K562 (cell line): ENCODE measurements around the gene MKNK2. TPM values are rescaled to one million over a fixed set of nuclear protein-coding genes. Genes with fewer than 3 reads are reported as not detected.

Experiments used
- CREM ChIP-seq: IDR thresholded peaks from 2 replicates; pipeline ENCODE4 v1.6.1; 2014; ENCODE audit warnings: antibody characterized with exemption, low read depth
- EHMT2 ChIP-seq: fragments of 450-650 bp; IDR thresholded peaks from 2 replicates; pipeline ENCODE4 v1.6.1; 2018; ENCODE audit warnings: antibody characterized with exemption
- HNRNPK ChIP-seq: fragments of 200-400 bp; formaldehyde crosslinking; IDR thresholded peaks from one replicate; pipeline ENCODE4 v1.6.1; 2018; ENCODE audit warnings: mild to moderate bottlenecking, low read depth, low read length; ENCODE audit not compliant: poor library complexity, severe bottlenecking
- MYBL2 ChIP-seq, 2 experiments: fragments of 450-650 bp in 1 of 2; sonication (generic) in 1 of 2; formaldehyde crosslinking in 1 of 2; IDR thresholded peaks; 2 replicates each; pipeline versions ENCODE4 v1.6.1 to v1.8.1; 2017 to 2022; ENCODE audit warnings: borderline replicate concordance in 1 of 2, inconsistent platforms in 1 of 2, low read depth in 1 of 2, mild to moderate bottlenecking in 1 of 2, missing genetic modification reagents in 1 of 2, moderate library complexity in 1 of 2
- NR2C2 ChIP-seq, 2 experiments: fragments of 200-800 bp in 1 of 2; sonication (Bioruptor generic) in 1 of 2; sonication (generic) in 1 of 2; formaldehyde crosslinking in 1 of 2; IDR thresholded peaks; 2 replicates each; pipeline versions ENCODE4 v1.6.1 to v1.8.0; 2016 to 2022; ENCODE audit warnings: mild to moderate bottlenecking in 1 of 2, missing compliant biosample characterization in 1 of 2, missing genetic modification characterization in 1 of 2, missing genetic modification reagents in 1 of 2
- RBM17 ChIP-seq: fragments of 200-400 bp; formaldehyde crosslinking; IDR thresholded peaks from 2 replicates; pipeline ENCODE4 v1.6.1; 2017; ENCODE audit warnings: low read depth, mild to moderate bottlenecking, low read length, borderline replicate concordance
- SRSF1 ChIP-seq: fragments of 200-400 bp; formaldehyde crosslinking; IDR thresholded peaks from 2 replicates; pipeline ENCODE4 v1.6.1; 2017; ENCODE audit warnings: mild to moderate bottlenecking, low read depth, low read length, moderate library complexity
- STAT5A ChIP-seq: IDR thresholded peaks from 2 replicates; pipeline ENCODE4 v1.6.1; 2012; ENCODE audit warnings: low read length, inconsistent platforms, borderline replicate concordance
- ZKSCAN8 ChIP-seq: fragments of 200-800 bp; sonication (Bioruptor generic); IDR thresholded peaks from 2 replicates; pipeline ENCODE4 v1.6.1; 2016; ENCODE audit warnings: missing genetic modification characterization, missing compliant biosample characterization
- ZNF124 ChIP-seq: sonication (generic); formaldehyde crosslinking; IDR thresholded peaks from 2 replicates; pipeline ENCODE4 v1.8.1; 2022; ENCODE audit warnings: missing genetic modification reagents
- ZNF311 ChIP-seq: fragments of 250-450 bp; sonication (Bioruptor Pico); IDR thresholded peaks from 2 replicates; pipeline ENCODE4 v1.4.0; 2020; ENCODE audit warnings: mild to moderate bottlenecking, moderate library complexity
- polyA plus RNA-seq, 8 experiments: library from polyadenylated mRNA; depleted of rRNA in 4 of 8; stranded (reverse) in 5 of 8; unstranded in 3 of 8; fragments of >200 nt; fragmentation: Nextera tagmentation in 2 of 8; fragmentation: Illumina TruSeq in 1 of 8; extraction: Ambion mirVana in 2 of 8; extraction: Trizol in 1 of 8; gene quantifications; 2 replicates each; pipeline versions ENCODE4 v1.2.1 to v1.2.3, GENCODE V29; 2011 to 2014; ENCODE audit warnings: inconsistent platforms in 1 of 8, missing spikeins in 1 of 8
- total RNA-seq, 7 experiments: library from RNA; depleted of rRNA in 6 of 7; stranded (reverse); fragments of >200 nt in 6 of 7; fragmentation: Illumina TruSeq in 2 of 7; extraction: Trizol in 2 of 7; gene quantifications; 2 replicates each; pipeline versions ENCODE4 v1.2.1 to v1.2.3, GENCODE V29; 2011 to 2021; ENCODE audit warnings: low replicate concordance in 1 of 7
- TF ChIP-seq, protein P1 (sequence below): fragments of 450-650 bp; IDR thresholded peaks from 2 replicates; pipeline ENCODE4 v1.6.1; 2017; ENCODE audit warnings: mild to moderate bottlenecking, moderate library complexity
- TF ChIP-seq, protein P2 (sequence below), 2 experiments: fragments of 450-650 bp in 1 of 2; IDR thresholded peaks; 2 replicates each; pipeline ENCODE4 v1.6.1; 2011 to 2017; ENCODE audit warnings: low read depth in 2 of 2, antibody characterized with exemption in 1 of 2, borderline replicate concordance in 1 of 2, low read length in 1 of 2, mild to moderate bottlenecking in 1 of 2, mixed read lengths in 1 of 2; ENCODE audit not compliant: control insufficient read depth in 1 of 2
- TF ChIP-seq, protein P3 (sequence below): sonication (generic); IDR thresholded peaks from 2 replicates; pipeline ENCODE4 v1.6.1; 2016
- TF ChIP-seq, protein P4 (sequence below): sonication (generic); formaldehyde crosslinking; IDR thresholded peaks from 2 replicates; pipeline ENCODE4 v1.8.0; 2022; ENCODE audit warnings: mild to moderate bottlenecking, missing genetic modification reagents

Gene MKNK2
- total and polyA plus RNA-seq, 9 of the 15 experiments (the other 6 are each of a cell fraction or from before 2014, with no cell fraction given), result 5.1 to 191 (median 51.9) TPM

DNA sequence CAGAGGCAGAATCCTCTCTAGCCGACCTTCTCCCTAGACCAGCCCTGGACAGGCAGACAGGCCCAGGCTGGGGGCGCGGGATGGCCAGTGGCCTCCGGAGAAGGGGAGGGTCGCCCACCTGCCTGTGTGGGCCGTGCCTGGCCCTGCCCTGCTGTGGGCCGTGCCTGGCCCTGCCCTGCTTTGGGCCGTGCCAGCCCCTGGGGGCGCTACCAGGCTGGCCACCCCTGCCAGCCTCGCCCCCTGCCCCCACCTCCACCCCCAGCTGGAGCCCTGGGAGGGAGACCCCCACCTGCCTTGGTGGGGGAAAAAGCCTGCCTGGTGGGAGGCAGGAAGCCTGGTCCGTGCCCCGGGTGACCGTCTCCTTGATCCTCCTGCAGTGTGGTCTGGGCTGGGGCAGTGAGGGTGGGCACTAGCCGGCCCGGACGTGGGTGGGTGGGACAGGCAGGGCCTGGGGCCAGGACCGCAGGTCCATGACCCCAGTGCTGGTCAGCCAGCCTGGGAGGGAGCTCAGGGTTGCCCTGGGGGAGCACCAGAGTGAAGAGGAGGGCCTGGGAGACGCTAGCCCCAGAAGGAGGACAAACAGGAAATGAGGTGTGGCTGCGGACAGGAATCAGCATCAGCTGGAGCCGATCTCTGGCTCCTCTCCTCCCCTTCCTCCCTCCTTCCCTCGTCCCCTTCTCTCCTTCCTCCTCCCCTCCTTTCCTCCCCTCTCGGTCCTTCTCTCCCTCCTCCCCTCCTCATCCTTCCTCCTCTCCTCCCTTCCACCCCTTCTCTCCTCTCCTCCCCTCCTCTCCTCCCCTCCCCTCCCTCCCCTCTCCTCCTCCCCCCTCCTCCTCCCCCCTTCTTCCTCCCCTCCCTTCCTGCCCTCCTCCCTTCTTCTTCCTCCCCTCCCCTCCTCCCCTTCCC, 5.1 kb upstream of the MKNK2 start (continued):
- TF ChIP-seq, protein P1, sequence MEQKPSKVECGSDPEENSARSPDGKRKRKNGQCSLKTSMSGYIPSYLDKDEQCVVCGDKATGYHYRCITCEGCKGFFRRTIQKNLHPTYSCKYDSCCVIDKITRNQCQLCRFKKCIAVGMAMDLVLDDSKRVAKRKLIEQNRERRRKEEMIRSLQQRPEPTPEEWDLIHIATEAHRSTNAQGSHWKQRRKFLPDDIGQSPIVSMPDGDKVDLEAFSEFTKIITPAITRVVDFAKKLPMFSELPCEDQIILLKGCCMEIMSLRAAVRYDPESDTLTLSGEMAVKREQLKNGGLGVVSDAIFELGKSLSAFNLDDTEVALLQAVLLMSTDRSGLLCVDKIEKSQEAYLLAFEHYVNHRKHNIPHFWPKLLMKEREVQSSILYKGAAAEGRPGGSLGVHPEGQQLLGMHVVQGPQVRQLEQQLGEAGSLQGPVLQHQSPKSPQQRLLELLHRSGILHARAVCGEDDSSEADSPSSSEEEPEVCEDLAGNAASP, result no peak
- TF ChIP-seq MYBL2 (IDR thresholded peaks at IDR 0.05; ENCODE audit: low read depth) (no peak), MYBL2 (CRISPR knock-in tag; IDR thresholded peaks at IDR 0.05; ENCODE audit: borderline replicate concordance) (no peak), RBM17 (no peak), STAT5A (no peak), ZNF124 (CRISPR knock-in tag) (no peak), CREM (peak; percentile 83), NR2C2 (CRISPR knock-in tag; IDR thresholded peaks at IDR 0.05) (no peak), NR2C2 (tag; IDR thresholded peaks at IDR 0.05) (peak; percentile 60), ZKSCAN8 (no peak), SRSF1 (no peak), ZNF311 (CRISPR knock-in tag) (no peak), EHMT2 (no peak), HNRNPK (peak; percentile 80)
- TF ChIP-seq, protein P2, sequence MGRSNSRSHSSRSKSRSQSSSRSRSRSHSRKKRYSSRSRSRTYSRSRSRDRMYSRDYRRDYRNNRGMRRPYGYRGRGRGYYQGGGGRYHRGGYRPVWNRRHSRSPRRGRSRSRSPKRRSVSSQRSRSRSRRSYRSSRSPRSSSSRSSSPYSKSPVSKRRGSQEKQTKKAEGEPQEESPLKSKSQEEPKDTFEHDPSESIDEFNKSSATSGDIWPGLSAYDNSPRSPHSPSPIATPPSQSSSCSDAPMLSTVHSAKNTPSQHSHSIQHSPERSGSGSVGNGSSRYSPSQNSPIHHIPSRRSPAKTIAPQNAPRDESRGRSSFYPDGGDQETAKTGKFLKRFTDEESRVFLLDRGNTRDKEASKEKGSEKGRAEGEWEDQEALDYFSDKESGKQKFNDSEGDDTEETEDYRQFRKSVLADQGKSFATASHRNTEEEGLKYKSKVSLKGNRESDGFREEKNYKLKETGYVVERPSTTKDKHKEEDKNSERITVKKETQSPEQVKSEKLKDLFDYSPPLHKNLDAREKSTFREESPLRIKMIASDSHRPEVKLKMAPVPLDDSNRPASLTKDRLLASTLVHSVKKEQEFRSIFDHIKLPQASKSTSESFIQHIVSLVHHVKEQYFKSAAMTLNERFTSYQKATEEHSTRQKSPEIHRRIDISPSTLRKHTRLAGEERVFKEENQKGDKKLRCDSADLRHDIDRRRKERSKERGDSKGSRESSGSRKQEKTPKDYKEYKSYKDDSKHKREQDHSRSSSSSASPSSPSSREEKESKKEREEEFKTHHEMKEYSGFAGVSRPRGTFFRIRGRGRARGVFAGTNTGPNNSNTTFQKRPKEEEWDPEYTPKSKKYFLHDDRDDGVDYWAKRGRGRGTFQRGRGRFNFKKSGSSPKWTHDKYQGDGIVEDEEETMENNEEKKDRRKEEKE (IDR thresholded peaks at IDR 0.05; ENCODE audit: borderline replicate concordance in 1 of 2, control insufficient read depth in 1 of 2, low read depth in 2 of 2, low read length in 1 of 2), result no peak
- TF ChIP-seq, protein P3, sequence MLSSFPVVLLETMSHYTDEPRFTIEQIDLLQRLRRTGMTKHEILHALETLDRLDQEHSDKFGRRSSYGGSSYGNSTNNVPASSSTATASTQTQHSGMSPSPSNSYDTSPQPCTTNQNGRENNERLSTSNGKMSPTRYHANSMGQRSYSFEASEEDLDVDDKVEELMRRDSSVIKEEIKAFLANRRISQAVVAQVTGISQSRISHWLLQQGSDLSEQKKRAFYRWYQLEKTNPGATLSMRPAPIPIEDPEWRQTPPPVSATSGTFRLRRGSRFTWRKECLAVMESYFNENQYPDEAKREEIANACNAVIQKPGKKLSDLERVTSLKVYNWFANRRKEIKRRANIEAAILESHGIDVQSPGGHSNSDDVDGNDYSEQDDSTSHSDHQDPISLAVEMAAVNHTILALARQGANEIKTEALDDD, result no peak
- TF ChIP-seq, protein P4, sequence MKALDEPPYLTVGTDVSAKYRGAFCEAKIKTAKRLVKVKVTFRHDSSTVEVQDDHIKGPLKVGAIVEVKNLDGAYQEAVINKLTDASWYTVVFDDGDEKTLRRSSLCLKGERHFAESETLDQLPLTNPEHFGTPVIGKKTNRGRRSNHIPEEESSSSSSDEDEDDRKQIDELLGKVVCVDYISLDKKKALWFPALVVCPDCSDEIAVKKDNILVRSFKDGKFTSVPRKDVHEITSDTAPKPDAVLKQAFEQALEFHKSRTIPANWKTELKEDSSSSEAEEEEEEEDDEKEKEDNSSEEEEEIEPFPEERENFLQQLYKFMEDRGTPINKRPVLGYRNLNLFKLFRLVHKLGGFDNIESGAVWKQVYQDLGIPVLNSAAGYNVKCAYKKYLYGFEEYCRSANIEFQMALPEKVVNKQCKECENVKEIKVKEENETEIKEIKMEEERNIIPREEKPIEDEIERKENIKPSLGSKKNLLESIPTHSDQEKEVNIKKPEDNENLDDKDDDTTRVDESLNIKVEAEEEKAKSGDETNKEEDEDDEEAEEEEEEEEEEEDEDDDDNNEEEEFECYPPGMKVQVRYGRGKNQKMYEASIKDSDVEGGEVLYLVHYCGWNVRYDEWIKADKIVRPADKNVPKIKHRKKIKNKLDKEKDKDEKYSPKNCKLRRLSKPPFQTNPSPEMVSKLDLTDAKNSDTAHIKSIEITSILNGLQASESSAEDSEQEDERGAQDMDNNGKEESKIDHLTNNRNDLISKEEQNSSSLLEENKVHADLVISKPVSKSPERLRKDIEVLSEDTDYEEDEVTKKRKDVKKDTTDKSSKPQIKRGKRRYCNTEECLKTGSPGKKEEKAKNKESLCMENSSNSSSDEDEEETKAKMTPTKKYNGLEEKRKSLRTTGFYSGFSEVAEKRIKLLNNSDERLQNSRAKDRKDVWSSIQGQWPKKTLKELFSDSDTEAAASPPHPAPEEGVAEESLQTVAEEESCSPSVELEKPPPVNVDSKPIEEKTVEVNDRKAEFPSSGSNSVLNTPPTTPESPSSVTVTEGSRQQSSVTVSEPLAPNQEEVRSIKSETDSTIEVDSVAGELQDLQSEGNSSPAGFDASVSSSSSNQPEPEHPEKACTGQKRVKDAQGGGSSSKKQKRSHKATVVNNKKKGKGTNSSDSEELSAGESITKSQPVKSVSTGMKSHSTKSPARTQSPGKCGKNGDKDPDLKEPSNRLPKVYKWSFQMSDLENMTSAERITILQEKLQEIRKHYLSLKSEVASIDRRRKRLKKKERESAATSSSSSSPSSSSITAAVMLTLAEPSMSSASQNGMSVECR (CRISPR knock-in tag), result no peak; the same call in 1 of the 2 replicates
